Activated T-cell treated with anti-CD3 and anti-CD28 coated beads for 24 hours (primary cell): Measurements from ENCODE around the gene SLC20A1.

Experiments used
- DNase-seq: peaks from one replicate; pipeline ENCODE4 v3.0.0-alpha.2; 2020; ENCODE audit warnings: low read depth

Gene SLC20A1

GRCh38 chr2:112625474-112626114 is 20.1 kb upstream of the SLC20A1 start:
- DNase-seq = no peak

DNA sequence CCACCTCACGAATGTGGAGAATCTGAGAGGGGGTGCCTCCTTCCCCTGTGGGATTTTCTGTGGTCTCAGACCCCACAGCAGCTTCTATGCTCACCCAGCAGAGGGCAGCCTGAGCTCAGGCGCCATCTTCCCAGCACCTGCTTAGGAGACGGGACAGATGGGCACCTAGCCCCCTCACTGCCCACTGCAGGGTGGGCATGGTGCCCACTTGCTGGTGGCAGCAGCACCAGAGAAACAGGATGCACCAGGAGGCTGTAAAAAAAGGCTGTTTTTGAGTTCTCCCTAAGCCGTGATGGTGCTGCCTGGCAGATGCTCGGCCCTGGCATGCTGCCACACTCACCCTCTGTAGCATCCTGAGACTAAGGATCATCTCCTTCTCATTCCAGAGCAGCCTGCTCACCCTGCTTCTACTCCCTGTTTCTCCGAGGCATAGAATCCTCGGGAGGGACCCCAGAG is 19.1 kb upstream of the SLC20A1 start:
- peak; percentile 48 for DNase-seq

DNA sequence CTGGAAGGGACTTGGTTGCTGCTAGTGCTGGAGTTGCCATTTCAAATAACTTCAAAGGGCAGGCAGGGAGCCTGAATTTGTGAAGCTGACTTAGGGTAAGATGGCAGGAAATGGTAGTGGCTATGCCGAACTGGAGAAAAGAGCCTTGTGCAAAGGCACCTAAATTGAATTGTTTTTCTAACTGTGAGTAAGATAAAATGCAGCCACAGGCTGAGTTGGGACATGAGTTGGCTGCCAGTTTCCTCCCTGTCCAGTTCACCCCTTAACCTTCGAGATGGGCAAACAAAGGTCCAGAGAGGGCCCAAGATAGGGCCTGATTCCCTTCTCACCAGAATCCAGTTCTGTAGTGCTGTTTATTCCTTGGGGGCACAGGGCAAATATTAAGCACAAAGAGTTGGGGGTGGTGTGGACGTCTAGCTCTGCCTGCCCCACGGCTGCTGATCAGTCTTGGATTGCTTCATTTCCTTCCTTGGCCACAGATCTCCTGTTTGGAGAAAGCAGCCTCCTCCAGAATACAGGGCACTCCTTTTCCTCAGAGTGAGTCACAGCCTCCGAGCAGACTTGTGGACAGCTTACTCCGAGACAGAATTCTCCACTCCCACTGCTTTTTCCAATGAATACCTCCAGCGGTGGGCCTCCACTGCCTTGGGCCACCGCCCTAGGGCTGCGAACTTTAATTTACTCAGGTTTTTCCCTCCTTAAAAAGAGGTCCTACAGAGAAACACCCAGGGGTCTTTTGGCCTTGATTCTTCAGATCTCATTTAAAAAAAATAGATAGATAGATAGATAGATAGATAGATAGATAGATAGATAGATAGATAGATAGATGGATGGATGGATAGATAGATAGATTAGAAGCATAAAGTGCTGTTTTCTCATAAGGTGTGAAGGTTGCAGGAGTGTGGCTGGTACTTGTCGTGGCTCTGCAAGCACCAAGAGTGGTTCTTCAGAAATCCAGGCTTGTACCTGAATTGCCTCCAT is 18.4 kb upstream of the SLC20A1 start:
- no peak for DNase-seq

DNA sequence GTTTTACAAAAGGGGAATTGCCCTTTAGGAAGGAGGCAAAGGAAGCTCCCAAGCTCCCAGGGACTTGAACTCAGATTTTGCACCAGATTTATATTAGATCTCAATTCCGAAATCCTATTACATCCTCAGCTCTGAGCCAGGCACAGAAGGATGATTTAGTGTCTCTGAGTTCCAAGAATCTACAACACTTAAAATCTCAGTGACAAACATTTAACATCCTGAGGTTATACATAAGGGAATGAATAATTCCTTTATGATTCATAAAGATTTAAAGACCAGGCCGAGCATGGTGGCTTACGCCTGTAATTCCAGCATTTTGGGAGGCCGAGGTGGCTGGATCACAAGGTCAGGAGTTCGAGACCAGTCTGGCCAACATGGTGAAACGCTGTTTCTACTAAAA is 16.5 kb upstream of the SLC20A1 start:
- no peak for DNase-seq

DNA sequence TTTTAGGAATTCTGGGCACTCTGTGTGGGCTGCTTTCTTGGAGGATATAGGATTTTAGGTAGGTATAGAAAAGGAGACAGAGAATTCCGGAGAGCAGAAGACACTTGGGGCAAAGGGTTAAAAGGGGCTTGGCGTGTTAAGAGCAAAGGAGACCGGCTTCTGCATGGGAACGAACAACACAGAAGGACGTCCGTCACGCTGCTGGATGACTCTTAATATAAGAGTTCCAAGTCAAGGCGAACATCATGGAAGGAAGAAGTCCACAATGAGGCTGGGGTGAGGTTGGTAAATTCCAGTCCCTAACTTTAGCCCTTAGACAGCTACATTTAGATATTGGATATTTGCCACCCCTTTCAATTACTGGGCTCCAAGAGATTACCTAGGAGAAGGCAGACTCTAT is 15.9 kb upstream of the SLC20A1 start:
- DNase-seq = no peak

DNA sequence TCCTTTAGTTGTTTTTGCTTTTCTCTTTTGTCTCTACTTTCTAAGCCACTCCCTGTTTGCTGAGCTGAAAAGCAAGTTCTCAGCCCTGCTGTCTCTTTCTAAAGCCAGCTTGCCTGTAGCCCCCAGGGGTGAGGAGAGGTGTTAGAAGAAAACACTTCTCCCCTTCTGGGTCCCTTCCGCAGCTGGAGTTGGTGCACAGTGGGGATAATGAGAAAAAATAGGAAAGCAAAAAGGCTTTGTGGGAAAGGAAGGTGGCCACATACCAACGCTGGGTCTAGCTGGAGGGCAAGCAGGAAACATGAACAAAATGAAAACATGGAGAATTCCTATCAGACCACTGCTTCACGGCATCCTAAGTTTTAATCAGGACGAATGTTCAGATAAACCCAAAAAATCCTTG is 15.5 kb upstream of the SLC20A1 start:
- DNase-seq = no peak

- DNase-seq = no peak
Observed at GRCh38 chr2:112633708-112634107, 12.0 kb upstream of the SLC20A1 start.

DNA sequence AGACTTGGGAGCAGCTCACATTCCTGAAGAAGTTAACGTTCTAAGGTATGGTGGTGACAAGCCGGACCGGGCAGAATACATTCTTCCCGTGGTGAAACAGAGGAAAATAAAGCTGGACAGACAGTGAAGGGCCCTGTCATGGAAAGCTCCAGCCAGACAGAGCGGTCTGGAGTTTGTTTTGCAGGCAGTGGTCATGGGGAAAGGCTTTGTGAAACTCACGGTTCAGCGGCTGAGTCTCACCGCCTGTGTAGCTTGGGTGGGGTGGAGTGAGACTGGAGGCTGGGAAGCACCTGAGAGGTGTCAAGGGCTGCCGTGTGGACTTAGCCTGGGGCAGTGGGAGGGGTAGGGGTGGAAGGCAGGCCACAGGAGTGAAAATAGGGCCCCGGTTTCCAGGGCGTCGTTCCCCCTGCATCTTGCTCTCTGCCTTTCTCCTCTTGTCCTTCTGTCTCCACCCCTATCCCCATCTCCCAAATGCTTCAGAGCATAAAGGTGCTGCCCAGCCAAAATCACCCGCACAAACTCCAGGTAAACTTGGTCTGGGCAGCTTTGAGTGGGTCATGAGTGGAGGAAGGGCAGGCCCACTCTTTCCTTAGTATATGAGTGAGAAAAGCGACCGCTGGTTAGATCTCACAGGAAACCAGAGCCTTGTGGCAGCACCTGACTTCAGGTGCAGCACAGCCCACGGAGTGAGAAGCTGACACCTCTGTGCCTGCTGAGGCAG is 11.4 kb upstream of the SLC20A1 start:
- DNase-seq = no peak

DNA sequence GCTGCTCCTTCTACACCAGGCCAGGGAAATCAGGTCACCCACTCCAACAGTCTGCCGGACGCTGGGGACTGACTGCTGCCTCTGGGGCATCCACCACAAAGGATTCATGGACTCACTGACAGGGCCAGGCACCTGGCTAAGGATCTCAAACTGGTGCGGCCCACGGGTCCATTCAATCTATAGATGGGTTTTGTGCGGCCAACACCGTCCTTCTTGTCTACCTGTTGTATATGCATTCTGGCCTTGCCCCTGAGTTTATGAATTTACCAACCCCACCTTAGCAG is 10.9 kb upstream of the SLC20A1 start:
- no peak for DNase-seq

- DNase-seq = no peak
Observed at GRCh38 chr2:112636605-112637288, 9.0 kb upstream of the SLC20A1 start.

DNA sequence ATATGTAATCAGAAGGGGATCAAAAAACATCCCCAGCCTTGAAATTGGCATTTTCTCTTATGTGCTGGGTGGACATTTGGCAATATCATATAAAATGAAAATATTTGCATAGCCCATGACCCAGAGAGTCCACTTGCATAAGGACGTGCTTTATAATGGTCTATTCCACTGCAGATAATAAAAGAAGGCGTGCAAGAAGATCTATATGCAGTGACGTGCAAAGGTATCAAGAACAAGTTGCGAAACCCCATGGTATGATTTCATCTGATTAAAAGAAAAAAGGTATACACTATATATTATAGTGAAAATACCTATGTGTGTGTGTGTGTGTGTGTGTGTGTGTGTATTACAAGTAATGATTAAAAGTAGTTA is 8.5 kb upstream of the SLC20A1 start:
- no peak for DNase-seq

DNA sequence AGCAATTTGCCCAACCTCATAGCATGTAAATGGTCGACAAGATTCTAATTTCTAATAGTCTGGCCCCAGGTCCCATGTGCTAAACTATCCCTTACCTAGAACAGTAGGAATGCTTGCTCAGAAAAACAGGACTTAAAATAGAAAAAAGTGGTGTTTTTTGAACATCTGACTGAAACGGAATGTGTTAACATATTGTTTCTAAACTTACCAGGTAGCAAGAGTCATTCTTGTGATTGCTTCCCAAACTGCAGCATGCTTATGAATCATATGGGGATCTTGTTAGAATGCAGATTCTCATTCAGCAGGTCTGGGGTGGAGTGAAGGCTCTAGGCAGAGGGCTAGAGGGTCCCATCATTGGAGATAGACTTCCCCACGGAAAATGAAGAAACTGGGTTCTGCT is 5.8 kb upstream of the SLC20A1 start:
- no peak for DNase-seq

DNA sequence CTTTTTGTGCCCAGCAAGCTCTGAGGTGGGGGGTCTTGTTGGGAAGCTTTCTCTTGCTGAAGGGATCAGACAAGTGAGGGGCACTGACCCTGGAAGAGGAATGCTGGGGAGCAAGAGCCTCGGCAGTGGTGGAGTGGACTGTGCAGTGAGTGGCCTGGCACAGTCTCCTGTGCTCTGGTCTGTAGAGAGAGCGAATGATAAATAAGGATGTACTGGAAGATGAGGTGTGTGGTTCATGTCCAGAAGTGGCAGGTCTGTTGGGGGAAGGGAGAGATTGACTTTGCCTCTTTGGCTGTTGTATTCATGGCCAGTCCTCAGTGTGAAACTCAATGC is 5.3 kb upstream of the SLC20A1 start:
- DNase-seq = no peak

DNA sequence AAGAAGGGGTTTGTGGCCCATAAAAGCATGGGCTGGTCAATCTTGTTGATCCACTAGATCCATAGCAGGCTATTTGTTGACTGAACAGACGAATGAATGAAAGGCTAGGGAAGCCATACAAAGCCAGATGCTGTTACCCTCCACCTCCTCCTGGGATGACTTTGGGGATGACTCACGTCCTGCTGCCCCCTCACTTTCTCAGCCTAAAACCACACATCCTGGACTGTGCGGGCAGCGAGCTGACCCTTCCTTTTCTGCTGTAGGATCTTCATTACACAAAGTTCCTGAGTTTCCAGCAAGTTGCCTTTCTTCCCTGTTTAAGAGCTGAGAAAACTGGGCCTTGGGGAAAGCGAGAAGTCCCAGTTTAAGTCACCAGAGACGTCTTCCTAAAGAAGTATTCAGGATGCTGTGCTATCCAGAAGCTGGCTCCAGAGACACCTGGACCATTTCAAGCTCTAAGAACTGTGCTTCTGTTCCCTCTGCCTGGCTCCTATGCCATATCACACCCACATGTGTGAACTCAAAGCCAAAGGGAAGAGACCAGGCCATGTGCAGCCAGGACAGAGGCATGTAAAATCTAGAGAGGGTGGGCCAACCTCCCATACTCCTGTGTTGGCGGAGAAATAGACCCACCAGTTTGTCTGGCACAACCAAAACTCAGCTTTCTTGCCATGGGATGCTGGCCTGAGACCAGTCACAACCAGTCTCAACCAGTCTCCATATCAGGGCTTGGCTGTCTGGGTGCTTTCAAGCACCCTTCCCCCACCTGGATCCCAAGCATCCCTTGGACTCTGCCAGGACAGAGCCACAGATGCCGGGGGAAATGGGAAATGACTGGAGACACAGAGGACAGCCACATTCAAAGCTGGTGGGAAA is 4.7 kb upstream of the SLC20A1 start:
- DNase-seq = no peak

- no peak for DNase-seq
Observed at GRCh38 chr2:112641701-112642100, 4.0 kb upstream of the SLC20A1 start.

DNA sequence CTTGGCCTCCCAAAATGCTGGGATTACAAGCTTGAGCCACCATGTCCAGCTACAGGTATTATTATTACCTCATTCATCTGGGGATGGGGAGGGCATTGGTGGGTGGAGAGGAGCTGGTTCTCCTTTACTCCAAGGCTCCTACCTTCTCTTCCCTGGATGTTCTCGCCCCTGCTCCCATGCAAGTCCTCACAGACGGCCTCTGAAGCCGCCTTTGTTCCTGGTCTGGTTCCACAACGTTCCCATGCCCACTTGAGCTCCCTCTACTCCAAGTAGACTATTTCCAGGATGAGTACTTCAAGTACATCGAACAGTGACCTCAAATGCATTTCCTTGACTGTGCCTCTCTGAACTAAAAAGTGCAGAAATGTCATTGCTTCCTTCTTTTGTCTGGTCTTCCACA is 3.2 kb upstream of the SLC20A1 start:
- no peak for DNase-seq

DNA sequence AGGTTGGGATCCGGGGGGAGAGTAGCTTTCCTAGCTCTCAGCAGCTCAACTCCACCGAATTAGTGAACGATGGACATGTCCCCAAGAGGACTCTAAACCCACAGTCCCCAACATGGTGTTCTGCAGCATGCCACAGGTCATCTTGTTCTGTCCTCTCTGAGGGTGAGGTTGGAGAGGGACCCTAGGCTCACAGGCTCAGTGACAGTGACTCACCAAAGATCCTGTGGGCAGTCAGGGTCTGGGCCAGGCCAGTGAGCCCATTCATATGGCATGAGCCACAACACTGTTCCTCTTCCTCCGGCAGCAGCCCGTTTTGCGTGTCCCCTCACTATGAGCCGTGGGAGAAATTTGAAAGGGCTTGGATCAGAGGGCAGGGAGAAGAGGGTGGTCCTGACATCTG is 2.8 kb upstream of the SLC20A1 start:
- no peak for DNase-seq

DNA sequence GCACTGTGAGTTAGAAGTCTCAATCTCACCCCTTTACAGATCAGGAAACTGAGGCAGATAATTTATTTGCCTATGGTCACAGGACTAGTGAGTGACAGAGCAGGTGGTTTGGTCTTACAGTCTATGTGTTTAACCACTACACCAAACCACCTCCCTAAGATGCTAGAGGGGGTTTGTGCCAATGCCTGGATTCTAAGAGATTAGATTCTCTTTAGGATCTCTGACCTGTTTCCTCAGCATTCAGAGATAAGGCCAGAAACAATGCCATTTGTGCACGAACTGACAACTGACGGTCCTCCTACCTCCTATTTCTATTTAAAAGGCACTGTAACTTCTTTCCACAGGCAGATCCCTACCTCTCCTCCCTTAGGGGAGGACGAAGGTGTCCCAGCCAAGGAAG is 2.3 kb upstream of the SLC20A1 start:
- DNase-seq = no peak

GRCh38 chr2:112644155-112644932 is 1.4 kb upstream of the SLC20A1 start:
- DNase-seq = no peak

DNA sequence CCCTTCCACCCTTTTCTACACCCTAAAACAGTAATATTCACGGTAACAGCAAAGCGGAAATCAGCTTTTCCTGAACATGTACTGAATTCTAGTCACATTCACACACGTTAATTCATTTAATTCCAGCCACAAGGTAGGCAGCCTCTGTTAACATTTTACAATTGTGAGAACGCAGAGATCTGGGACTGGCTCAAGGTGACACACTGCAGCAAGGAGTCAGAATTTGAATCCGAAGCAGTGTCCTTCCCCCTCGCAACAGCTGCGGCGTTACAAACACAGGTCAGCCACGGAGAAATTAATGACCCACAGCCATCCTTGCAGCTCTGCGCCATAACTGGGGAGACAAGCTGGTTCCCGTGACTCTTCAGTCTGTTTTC is 818 bp upstream of the SLC20A1 start:
- DNase-seq = no peak
